Adrenal gland (tissue), 5 donors: ENCODE measurements around the gene ABCC10.

ENCODE experiments used
- CTCF ChIP-seq, 6 experiments: fragments of 450-650 bp in 4 of 6; fragments of 200-600 bp in 2 of 6; sonication (generic) in 1 of 6; IDR thresholded peaks; 1 replicate in 5 of 6; 2 replicates in 1 of 6; pipeline versions ENCODE4 v1.5.1 to v1.8.0; 2016 to 2021; ENCODE audit warnings: antibody characterized with exemption in 6 of 6, mild to moderate bottlenecking in 2 of 6, moderate library complexity in 1 of 6
- POLR2A ChIP-seq, 2 donors: fragments of 450-650 bp; IDR thresholded peaks; one replicate each; pipeline ENCODE4 v1.6.1; 2017; ENCODE audit warnings: antibody characterized with exemption in 2 of 2, mild to moderate bottlenecking in 2 of 2, moderate library complexity in 1 of 2
- donor health status: DM: no; HTN: no; CAD: no.

- no peak for TF ChIP-seq CTCF (IDR thresholded peaks at IDR 0.05)
- TF ChIP-seq POLR2A (IDR thresholded peaks at IDR 0.05): no peak
Measured at GRCh38 chr6:43497689-43498088, 70.3 kb downstream of the ABCC10 start.
